ENCODE data around the gene ZNF628. TPM values are rescaled to one million over a fixed set of nuclear protein-coding genes. Genes with fewer than 3 reads are reported as not detected.
A peak's percentile ranks its signal among the peaks of the same experiment; 100 is the strongest.
"Not testable (repeated sequence)": the region's sequence is repeated elsewhere in the genome, so short reads cannot be mapped to it uniquely, and the experiment has no call there.

ZNF628 gene
- total and polyA plus RNA-seq, 5 experiments from 2014 or later = 0.26 to 15.6 (median 0.42) TPM

DNA sequence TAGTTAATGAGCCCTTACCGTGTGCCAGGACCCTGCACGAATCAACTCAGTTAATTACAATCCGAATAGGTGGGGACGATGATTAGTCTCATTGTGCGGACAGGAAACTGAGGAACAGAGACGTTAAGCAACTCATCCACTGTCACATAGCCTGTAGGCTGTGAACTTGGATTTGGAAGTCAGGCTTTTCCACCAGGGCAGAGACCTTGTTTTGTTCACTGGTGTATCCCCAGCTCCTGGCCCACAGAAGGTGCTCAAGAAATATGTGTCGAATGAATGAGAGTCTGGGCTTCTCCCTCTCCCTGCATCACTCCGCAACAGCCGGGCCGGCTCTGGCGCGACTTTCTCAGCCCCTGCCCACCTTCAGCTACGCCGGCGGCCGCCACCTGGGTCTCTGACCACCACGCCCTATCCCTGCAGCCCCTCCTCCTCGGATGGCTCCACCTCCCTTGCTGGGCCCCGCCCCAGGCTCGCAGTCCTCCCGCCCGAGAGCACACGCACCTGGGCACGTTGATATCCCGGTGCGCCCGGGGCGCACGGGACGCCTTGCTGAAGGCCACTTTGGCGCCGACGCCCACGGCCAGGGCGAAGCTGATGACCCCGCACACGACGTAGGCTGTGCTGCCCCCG, 34.6 kb upstream of the ZNF628 start:
- peaks cover 19 to 28% (median 23%) of the 10 kb centered on the region in 4 donors for H3K4me1 Mint-ChIP-seq
- ATAC-seq (peak; percentile 22 to 24), DNase-seq (no peak)
- peak overlapping the region in 1 of 10 donors; percentile 60 for H3K27ac Mint-ChIP-seq
- H3K4me3 Mint-ChIP-seq = peak overlapping the region; percentile 3 to 72 (median 46)
- H3K36me3 Mint-ChIP-seq = peaks cover 0 to 15% (median 5%) of the 10 kb centered on the region in 3 donors
- POLR2A ChIA-PET = no interaction called here
- peaks cover 0 to 5% (median 0%) of the 10 kb centered on the region in 9 donors for H3K9me3 Mint-ChIP-seq
- peaks cover 45 to 82% (median 61%) of the 10 kb centered on the region in 5 donors for H3K27me3 Mint-ChIP-seq

DNA sequence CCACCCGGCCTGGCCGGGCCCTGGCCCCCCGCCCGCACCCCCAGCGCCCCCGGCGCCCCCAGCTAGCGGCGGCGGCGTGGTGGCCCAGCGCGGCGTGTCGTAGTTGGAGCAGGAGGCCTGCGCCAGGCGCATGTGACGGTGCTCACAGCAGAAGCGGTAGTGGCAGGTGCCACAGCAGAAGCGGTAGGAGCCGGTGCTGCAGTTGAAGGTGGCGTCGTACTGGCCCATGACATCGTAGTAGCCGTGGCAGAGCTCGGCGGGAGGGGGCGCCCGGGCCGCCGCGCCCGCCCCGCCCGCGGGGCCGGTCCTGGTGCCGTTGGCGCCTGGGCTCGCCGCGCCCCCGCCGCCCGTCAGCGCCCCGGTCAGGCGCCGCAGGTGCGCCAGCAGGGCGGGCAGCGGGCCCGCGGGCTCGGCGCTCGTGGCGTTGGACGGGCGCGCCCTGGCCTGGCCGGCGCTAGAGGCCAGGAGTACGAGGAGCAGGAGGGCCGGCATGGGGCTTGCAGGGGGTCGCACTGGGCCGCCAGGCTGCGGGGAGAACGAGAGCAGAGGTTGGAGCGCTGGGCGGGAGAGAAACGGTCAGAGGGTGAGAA, 34.0 kb upstream of the ZNF628 start:
- Mint-ChIP-seq H3K36me3 (peaks cover 0 to 13% (median 5%) of the 10 kb centered on the region in 3 donors), H3K27ac (no peak overlapping the region), H3K9me3 (peaks cover 0 to 5% (median 0%) of the 10 kb centered on the region in 9 donors), H3K4me3 (peak overlapping the region in 3 of 10 donors; percentile 19 to 59 (median 40)), H3K4me1 (peaks cover 17 to 28% (median 23%) of the 10 kb centered on the region in 4 donors), H3K27me3 (peaks cover 41 to 75% (median 54%) of the 10 kb centered on the region in 5 donors)
- POLR2A ChIA-PET = no interaction called here
- no peak for DNase-seq
- ATAC-seq = peak; percentile 61 to 67

DNA sequence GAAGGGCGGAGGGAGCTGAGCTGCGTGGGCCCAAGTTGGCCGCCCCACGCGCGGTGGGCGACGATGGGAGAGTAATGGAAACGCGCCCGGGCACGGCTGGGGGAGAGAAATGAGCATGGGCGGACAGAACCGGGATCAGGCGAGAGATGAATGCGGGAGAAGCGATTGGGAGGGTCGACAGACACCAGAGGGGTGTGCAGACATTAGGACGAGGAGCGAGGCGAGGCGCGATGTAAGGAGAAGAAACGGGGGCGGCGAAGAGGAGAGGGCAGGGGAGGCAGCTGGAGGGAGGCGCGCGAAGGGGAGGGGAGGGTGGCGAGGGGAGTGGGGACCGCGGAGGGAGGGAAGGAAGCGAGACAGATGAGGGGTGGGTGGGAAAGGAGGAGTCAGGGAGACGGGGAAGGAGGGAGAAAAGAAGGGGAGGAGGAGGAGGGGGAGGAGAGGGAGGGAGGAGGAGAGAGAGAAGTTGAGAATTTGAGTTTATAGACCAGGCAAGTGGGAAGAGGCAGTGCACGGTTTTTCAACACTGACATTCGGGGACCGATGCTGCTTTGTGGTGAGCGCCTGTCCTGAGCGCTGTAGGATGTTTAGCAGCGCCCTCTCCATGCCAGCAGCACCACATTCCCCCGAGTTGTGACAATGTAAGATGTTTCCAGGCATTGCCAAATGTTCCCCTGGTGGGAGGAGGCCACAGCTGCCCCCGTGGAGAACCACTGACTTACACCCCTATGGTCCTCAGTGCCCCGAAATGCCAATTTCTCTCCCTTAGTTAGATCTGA, 33.2 kb upstream of the ZNF628 start, which contains the start of gene SHISA7:
Gene SHISA7, minus strand, starts transcription at position 256 of the 779 bp plus-strand sequence. CDS start 437 bp downstream, outside the sequence.
- Mint-ChIP-seq H3K27me3 (peaks cover 41 to 69% (median 51%) of the 10 kb centered on the region in 5 donors), H3K4me3 (peak within 1 kb of the TSS in 8 of 10 donors; percentile 10 to 59 (median 45)), H3K9me3 (peaks cover 0 to 5% (median 0%) of the 10 kb centered on the region in 9 donors), H3K36me3 (peaks cover 0 to 13% (median 5%) of the 10 kb centered on the region in 3 donors), H3K4me1 (peaks cover 17 to 28% (median 23%) of the 10 kb centered on the region in 4 donors), H3K27ac (peak within 1 kb of the TSS in 2 of 10 donors; percentile 41 to 58)
- ATAC-seq (peak in 1 of 2 donors; percentile 31), DNase-seq (no peak)
- POLR2A ChIA-PET = no interaction called here

DNA sequence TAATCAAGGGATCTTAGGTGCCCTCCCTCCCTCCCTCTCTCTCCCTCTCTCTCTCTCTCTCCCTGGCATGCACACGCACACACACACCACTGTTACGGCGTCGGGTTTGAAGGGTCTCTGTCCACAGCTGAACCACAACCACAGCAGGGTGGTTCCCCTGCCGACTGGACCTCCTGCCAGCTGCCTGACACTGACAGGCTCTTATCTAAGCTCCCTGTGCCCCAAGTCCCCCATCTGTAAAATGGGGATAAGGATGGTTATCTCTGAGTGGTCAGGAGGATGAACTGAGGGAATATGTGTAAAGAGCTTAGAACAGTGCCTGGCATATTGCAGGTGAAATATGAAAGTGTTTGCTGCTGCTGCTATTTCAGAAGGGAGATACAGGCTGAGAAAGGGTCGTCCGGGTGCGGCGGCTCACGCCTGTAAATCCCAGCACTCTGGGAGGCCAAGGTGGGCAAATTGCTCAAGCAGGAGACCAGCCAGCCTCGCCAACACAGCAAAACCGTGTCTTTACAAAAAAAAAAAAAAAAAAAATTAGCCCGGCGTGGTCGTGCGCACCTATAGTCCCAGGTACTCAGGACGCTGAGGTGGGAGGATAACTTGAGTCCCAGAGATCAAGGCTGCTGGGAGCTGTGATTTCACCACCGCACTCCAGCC, 32.5 kb upstream of the ZNF628 start:
- Mint-ChIP-seq H3K27ac (peak overlapping the region in 2 of 10 donors; percentile 41 to 58), H3K27me3 (peaks cover 41 to 62% (median 45%) of the 10 kb centered on the region in 5 donors), H3K4me3 (peak overlapping the region in 4 of 10 donors; percentile 41 to 59 (median 48))

GRCh38 chr19:55444646-55445045, 31.8 kb upstream of the ZNF628 start:
- Mint-ChIP-seq H3K9me3 (peaks cover 0 to 3% (median 0%) of the 10 kb centered on the region in 9 donors), H3K4me3 (no peak overlapping the region), H3K27me3 (peaks cover 34 to 55% (median 38%) of the 10 kb centered on the region in 5 donors), H3K4me1 (peaks cover 15 to 28% (median 22%) of the 10 kb centered on the region in 4 donors), H3K27ac (peak overlapping the region in 1 of 10 donors; percentile 9), H3K36me3 (peaks cover 0 to 7% (median 5%) of the 10 kb centered on the region in 3 donors)
- no peak for DNase-seq
- no peak for ATAC-seq
- POLR2A ChIA-PET = no interaction called here

More for the DNA sequence above, 32.5 kb upstream of the ZNF628 start:
- POLR2A ChIA-PET = no interaction called here
- DNase-seq (no peak), ATAC-seq (no peak)
- H3K9me3 Mint-ChIP-seq = peaks cover 0 to 5% (median 0%) of the 10 kb centered on the region in 9 donors
- H3K4me1 Mint-ChIP-seq = peaks cover 17 to 28% (median 22%) of the 10 kb centered on the region in 4 donors
- peaks cover 0 to 12% (median 5%) of the 10 kb centered on the region in 3 donors for H3K36me3 Mint-ChIP-seq

DNA sequence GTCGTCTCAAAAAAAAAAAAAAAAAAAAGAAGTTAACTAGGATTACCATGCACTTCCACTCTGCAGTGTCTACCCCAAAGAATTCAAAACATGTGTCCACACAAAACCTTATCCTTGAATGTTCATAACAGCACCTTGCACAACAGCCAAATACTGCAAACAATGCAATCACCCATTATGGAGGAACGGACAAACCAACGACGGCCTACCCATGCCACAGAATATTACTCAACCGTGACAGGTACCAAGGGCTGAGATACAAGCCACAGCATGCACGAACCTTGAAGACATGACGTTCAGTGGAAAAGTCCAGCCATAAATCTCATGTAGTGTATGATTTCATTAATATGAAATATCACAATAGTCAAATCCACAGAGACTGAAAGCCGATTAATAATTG, 30.4 kb upstream of the ZNF628 start:
- POLR2A ChIA-PET = interaction anchor here (0.6 to 0.7 kb wide), 3 partner anchors 210 to 275 kb away, joined by 3 to 4 read pairs (median 4); no protein-coding TSS in a partner anchor
- no peak overlapping the region for H3K4me3 Mint-ChIP-seq
- H3K36me3 Mint-ChIP-seq = peaks cover 0 to 8% (median 5%) of the 10 kb centered on the region in 3 donors
- peaks cover 27 to 53% (median 35%) of the 10 kb centered on the region in 5 donors for H3K27me3 Mint-ChIP-seq
- H3K9me3 Mint-ChIP-seq = peaks cover 0 to 3% (median 0%) of the 10 kb centered on the region in 9 donors
- no peak for ATAC-seq
- DNase-seq = no peak
- H3K4me1 Mint-ChIP-seq = peaks cover 14 to 32% (median 20%) of the 10 kb centered on the region in 4 donors
- H3K27ac Mint-ChIP-seq = no peak overlapping the region

DNA sequence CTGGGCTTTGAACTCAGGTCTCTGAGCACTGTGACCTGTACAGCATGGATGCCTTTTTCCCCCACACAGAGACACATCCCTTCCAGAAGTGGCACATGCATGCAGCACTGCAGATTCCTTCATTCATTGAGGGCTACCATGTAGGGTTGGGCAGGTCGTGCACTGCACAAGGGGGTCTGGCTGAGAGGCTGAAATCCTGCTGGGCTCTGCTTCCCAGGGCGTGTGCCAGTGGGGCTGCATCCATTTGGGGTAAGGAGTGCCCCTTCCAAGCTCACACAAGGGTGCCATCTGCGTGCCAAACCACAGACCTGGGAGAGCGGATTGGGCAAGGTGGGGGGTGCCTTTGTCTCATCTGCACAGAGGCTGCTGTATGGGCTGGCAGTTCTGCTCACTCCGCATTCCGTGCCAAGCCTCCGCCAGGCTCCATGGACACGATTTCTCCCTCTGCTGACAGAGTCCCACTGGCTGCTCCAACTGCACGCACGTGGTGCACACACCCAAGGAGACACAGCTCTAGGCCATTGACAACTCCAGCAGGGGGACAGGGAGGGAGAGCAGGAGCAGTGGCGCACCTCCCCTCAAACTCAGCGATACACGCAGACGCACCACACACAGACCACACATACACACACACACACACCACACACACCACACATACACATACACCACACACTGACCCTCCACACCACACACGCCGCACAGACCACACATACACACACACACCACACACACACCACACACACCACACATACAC, 28.8 kb upstream of the ZNF628 start:
- H3K27ac Mint-ChIP-seq = no peak overlapping the region
- peaks cover 21 to 47% (median 29%) of the 10 kb centered on the region in 5 donors for H3K27me3 Mint-ChIP-seq
- H3K9me3 Mint-ChIP-seq = no peaks in the 10 kb centered on the region
- H3K36me3 Mint-ChIP-seq = peaks cover 0 to 6% (median 0%) of the 10 kb centered on the region in 3 donors
- no peak overlapping the region for H3K4me3 Mint-ChIP-seq
- ATAC-seq (peak; percentile 13 to 15), DNase-seq (no peak)
- peaks cover 12 to 31% (median 16%) of the 10 kb centered on the region in 4 donors for H3K4me1 Mint-ChIP-seq
- POLR2A ChIA-PET = interaction anchor here (0.7 kb wide), 1 partner anchor 215 kb away, joined by 9 read pairs; no protein-coding TSS in a partner anchor

- POLR2A ChIA-PET, H3K9me3 Mint-ChIP-seq, ATAC-seq, H3K4me3 Mint-ChIP-seq, DNase-seq, H3K27ac Mint-ChIP-seq, H3K36me3 Mint-ChIP-seq: not testable (repeated sequence)
- Mint-ChIP-seq H3K4me1 (peaks cover 10 to 27% (median 15%) of the 10 kb centered on the region in 4 donors), H3K27me3 (peaks cover 19 to 44% (median 28%) of the 10 kb centered on the region in 5 donors)
These were observed 28.3 kb upstream of the ZNF628 start for GRCh38 chr19:55448175-55448490.

GRCh38 chr19:55449469-55449868, 26.9 kb upstream of the ZNF628 start:
- Mint-ChIP-seq H3K36me3 (peaks cover 0 to 10% (median 0%) of the 10 kb centered on the region in 3 donors), H3K4me3 (no peak overlapping the region), H3K4me1 (peaks cover 14 to 25% (median 15%) of the 10 kb centered on the region in 4 donors), H3K27me3 (peaks cover 13 to 41% (median 26%) of the 10 kb centered on the region in 5 donors), H3K27ac (no peak overlapping the region), H3K9me3 (peaks cover 0 to 2% (median 0%) of the 10 kb centered on the region in 9 donors)
- POLR2A ChIA-PET = no interaction called here
- DNase-seq (no peak), ATAC-seq (no peak)

DNA sequence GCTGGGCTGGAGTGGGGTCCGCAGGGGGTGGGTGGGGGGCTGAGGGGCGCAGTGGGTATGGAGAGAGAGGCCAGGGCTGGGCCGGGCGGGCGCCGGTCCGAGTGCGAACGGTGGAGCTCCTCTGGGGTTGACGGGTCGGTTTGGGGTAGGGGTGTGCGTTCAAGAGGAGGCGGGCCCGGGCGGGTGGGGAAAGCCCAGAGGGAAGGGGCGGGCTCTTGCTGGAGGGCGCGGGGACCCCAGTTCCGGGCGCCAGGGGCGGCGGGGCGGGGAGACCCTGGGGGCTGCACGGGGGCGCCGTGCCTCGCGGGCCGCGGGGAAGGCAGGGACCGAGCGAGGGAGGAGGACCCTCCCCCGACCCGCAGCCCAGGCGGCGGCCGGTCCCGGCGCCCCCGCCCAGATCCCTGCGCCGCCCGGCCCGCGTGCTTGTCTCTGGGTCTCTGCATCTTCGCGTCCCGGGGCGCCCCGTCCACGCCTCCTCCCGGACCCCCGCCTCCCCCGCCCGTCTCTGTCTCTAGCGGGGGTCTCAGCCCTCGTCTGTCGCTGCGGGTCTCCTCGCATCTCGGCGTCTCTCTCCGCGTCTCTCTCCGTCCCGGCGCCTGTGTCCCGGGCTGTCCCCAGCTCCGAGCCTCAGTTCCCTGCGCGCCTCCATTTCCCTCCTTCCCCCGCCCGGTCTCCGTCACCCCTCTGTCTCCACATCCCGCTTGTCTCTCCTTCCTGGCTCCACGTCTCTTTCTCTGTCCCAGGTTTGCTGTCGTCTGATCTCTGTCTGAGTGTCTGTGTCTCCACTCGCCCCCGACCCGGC, 25.1 kb upstream of the ZNF628 start:
- peak overlapping the region in 3 of 10 donors; percentile 35 to 76 (median 50) for H3K27ac Mint-ChIP-seq
- H3K9me3 Mint-ChIP-seq = peaks cover 0 to 2% (median 0%) of the 10 kb centered on the region in 9 donors
- H3K4me3 Mint-ChIP-seq = peak overlapping the region; percentile 44 to 81 (median 73)
- peaks cover 0 to 17% (median 3%) of the 10 kb centered on the region in 3 donors for H3K36me3 Mint-ChIP-seq
- ATAC-seq (peak; percentile 33 to 41), DNase-seq (peak in 2 of 10 donors; percentile 20 to 24)
- H3K27me3 Mint-ChIP-seq = peaks cover 5 to 28% (median 21%) of the 10 kb centered on the region in 5 donors
- peaks cover 14 to 25% (median 18%) of the 10 kb centered on the region in 4 donors for H3K4me1 Mint-ChIP-seq
- POLR2A ChIA-PET = interaction anchor here (0.7 kb wide), 2 partner anchors 25 to 347 kb away, joined by 4 read pairs; partner anchors contain the start of gene ZNF628
